ENCODE measurements around the gene TCF25. TPM values are rescaled to one million over a fixed set of nuclear protein-coding genes. Genes with fewer than 3 reads are reported as not detected.

The TCF25 gene
- total and polyA plus RNA-seq, 8 donors = 124 to 748 (median 216) TPM

GRCh38 chr16:89921131-89921701 is 47.8 kb downstream of the TCF25 start:
- 31 to 53% (median 43%) methylated on average over 7 to 14 of the region's 14 CpGs for WGBS, 5 donors
- intact Hi-C loops (cut with DNase I; ENCODE audit: low total_unique reads) = no loop called here
- Histone ChIP-seq H3K27me3 (peaks cover 18 to 87% (median 46%) of the 10 kb centered on the region in 3 donors), H3K36me3 (no peaks in the 10 kb centered on the region), H3K27ac (peak overlapping the region; percentile 70 to 90 (median 85)), H3K9me3 (no peaks in the 10 kb centered on the region), H3K4me3 (no peak overlapping the region), H3K4me1 (peaks cover 56 to 92% (median 72%) of the 10 kb centered on the region in 4 donors)
- no peak for DNase-seq
- TF ChIP-seq POLR2A (IDR thresholded peaks at IDR 0.05) (no peak), CTCF (IDR thresholded peaks at IDR 0.05) (no peak), POLR2AphosphoS5 (IDR thresholded peaks at IDR 0.05) (no peak), EP300 (IDR thresholded peaks at IDR 0.05) (no peak)

- WGBS, 5 donors = 4 to 6% (median 5%) methylated on average over 11 to 22 of the region's 22 CpGs
- peaks cover 18 to 93% (median 51%) of the 10 kb centered on the region in 3 donors for H3K27me3 ChIP-seq
- H3K4me1 ChIP-seq = peaks cover 60 to 98% (median 77%) of the 10 kb centered on the region in 4 donors
Measured at GRCh38 chr16:89921702-89922476, 48.5 kb downstream of the TCF25 start.

GRCh38 chr16:89922477-89922883 is 49.1 kb downstream of the TCF25 start:
- peak; percentile 50 to 85 for DNase-seq
- Histone ChIP-seq H3K4me3 (peak overlapping the region; percentile 51 to 59 (median 58)), H3K9me3 (no peaks in the 10 kb centered on the region), H3K27ac (peak overlapping the region; percentile 70 to 90 (median 85)), H3K27me3 (peaks cover 18 to 99% (median 51%) of the 10 kb centered on the region in 3 donors), H3K36me3 (no peaks in the 10 kb centered on the region), H3K4me1 (peaks cover 60 to 94% (median 72%) of the 10 kb centered on the region in 4 donors)
- WGBS, 5 donors = 0 to 6% (median 1%) methylated on average over 3 to 31 of the region's 31 CpGs
- intact Hi-C loops (cut with DNase I; ENCODE audit: low total_unique reads) = no loop called here
- TF ChIP-seq CTCF (IDR thresholded peaks at IDR 0.05) = no peak
- TF ChIP-seq POLR2AphosphoS5 (IDR thresholded peaks at IDR 0.05) = peak in 2 of 3 donors; percentile 33 to 40

More at GRCh38 chr16:89921702-89922476, 48.5 kb downstream of the TCF25 start:
- H3K36me3 ChIP-seq = no peaks in the 10 kb centered on the region
- no peaks in the 10 kb centered on the region for H3K9me3 ChIP-seq
- H3K27ac ChIP-seq = peak overlapping the region; percentile 70 to 90 (median 85)
- H3K4me3 ChIP-seq = peak overlapping the region; percentile 51 to 59 (median 58)
- TF ChIP-seq EP300 (IDR thresholded peaks at IDR 0.05) (no peak), POLR2AphosphoS5 (IDR thresholded peaks at IDR 0.05) (peak in 2 of 3 donors; percentile 66 to 84), POLR2A (IDR thresholded peaks at IDR 0.05) (no peak)
- intact Hi-C loops (cut with DNase I; ENCODE audit: low total_unique reads) = no loop called here
- peak; percentile 58 to 91 for DNase-seq

- 0 to 1% (median 1%) methylated on average over 12 to 88 of the region's 88 CpGs for WGBS, 5 donors
- intact Hi-C loops (cut with DNase I; ENCODE audit: low total_unique reads) = no loop called here
- Histone ChIP-seq H3K9me3 (no peaks in the 10 kb centered on the region), H3K4me3 (peak within 1 kb of the TSS; percentile 51 to 59 (median 58)), H3K4me1 (peaks cover 54 to 88% (median 66%) of the 10 kb centered on the region in 4 donors), H3K27me3 (peaks cover 18 to 100% (median 51%) of the 10 kb centered on the region in 3 donors), H3K36me3 (no peaks in the 10 kb centered on the region), H3K27ac (peak within 1 kb of the TSS; percentile 70 to 90 (median 85))
- TF ChIP-seq CTCF (IDR thresholded peaks at IDR 0.05) (no peak), POLR2AphosphoS5 (IDR thresholded peaks at IDR 0.05) (peak in 2 of 3 donors; percentile 72 to 76), EP300 (IDR thresholded peaks at IDR 0.05) (no peak), POLR2A (IDR thresholded peaks at IDR 0.05) (no peak)
- DNase-seq = peak; percentile 69 to 92
Measured at GRCh38 chr16:89922884-89923639, 49.7 kb downstream of the TCF25 start, which contains the start of gene TUBB3. Gene TUBB3 (plus strand): TSS chr16:89923342. CDS start chr16:89923402, 60 bp downstream.
